NT2/D1 (cell line): Measurements from ENCODE around the gene CAPN12.

ENCODE experiments used
- YY1 ChIP-seq: IDR thresholded peaks from 2 replicates; pipeline ENCODE4 v1.6.1; 2011; ENCODE audit not compliant: insufficient read length, insufficient read depth
- ZNF274 ChIP-seq: IDR thresholded peaks from 2 replicates; pipeline ENCODE4 v1.6.1; 2011; ENCODE audit warnings: mild to moderate bottlenecking, low read depth, low read length

GRCh38 chr19:38705197-38706019 lies 38.9 kb downstream of the CAPN12 start:
- TF ChIP-seq YY1, result no peak
- TF ChIP-seq ZNF274, result no peak
